Adrenal gland (tissue), 12 donors: ENCODE results near the gene TRDN. TPM values are rescaled to one million over a fixed set of nuclear protein-coding genes. Genes with fewer than 3 reads are reported as not detected.

Source experiments
- DNase-seq, 7 donors: peaks; one replicate each; pipeline ENCODE4 v3.0.0-alpha.2; 2019 to 2020
- H3K27ac ChIP-seq, 5 donors: fragments of 200-600 bp; sonication (generic) in 4 of 5; 1 replicate in 3 of 5; 2 replicates in 2 of 5; pipeline versions ENCODE4 v1.5.1 to v1.8.0; 2016 to 2020; ENCODE audit warnings: mild to moderate bottlenecking in 1 of 5
- H3K27me3 ChIP-seq: fragments of 200-600 bp; 2 replicates; pipeline ENCODE4 v1.8.0; 2021
- H3K36me3 ChIP-seq, 2 donors: fragments of 200-600 bp; replicated peaks in 1 of 2; 1 replicate in 1 of 2; 2 replicates in 1 of 2; pipeline versions ENCODE4 v1.5.1 to v1.8.0; 2018 to 2022
- H3K4me1 ChIP-seq, 2 donors: fragments of 200-600 bp; replicated peaks in 1 of 2; 1 replicate in 1 of 2; 2 replicates in 1 of 2; pipeline versions ENCODE4 v1.5.1 to v1.8.0; 2018 to 2021
- H3K4me3 ChIP-seq, 4 donors: fragments of 200-600 bp; sonication (generic) in 3 of 4; one replicate each; pipeline ENCODE4 v1.5.1; 2016 to 2018
- H3K9me3 ChIP-seq, 3 donors: fragments of 200-600 bp; sonication (generic) in 1 of 3; replicated peaks in 1 of 3; 1 replicate in 2 of 3; 2 replicates in 1 of 3; pipeline versions ENCODE4 v1.5.1 to v1.8.0; 2016 to 2021
- POLR2A ChIP-seq, 2 donors: fragments of 450-650 bp; IDR thresholded peaks; one replicate each; pipeline ENCODE4 v1.6.1; 2017; ENCODE audit warnings: antibody characterized with exemption in 2 of 2, mild to moderate bottlenecking in 2 of 2, moderate library complexity in 1 of 2
- WGBS, 4 donors: extraction: QIAGEN DNeasy Blood & Tissue Kit in 2 of 4; methylation state at CpG; one replicate each; pipeline versions ENCODE4 v1.1.5 to v1.1.7; 2013 to 2017; 5-methylcytosine and 5-hydroxymethylcytosine counted together
- intact Hi-C, 2 donors: fragments of 100-400 bp; cut with DNase I; formaldehyde crosslinking; loops; one replicate each; pipeline versions ENCODE4 v1.14.1 to v1.15.0; 2022 to 2023
- polyA plus RNA-seq, 3 donors: library from polyadenylated mRNA; stranded (reverse); fragments of 200-250 nt in 2 of 3; fragments of 350-450 nt in 1 of 3; fragmentation: Illumina TruSeq in 1 of 3; extraction: RNeasy Lipid Tissue Mini Kit (QIAGEN cat#74804) in 1 of 3; gene quantifications; one replicate each; pipeline ENCODE4 v1.2.3, GENCODE V29; 2013 to 2014
- total RNA-seq, 9 donors: library from RNA; depleted of rRNA in 4 of 9; stranded (reverse); fragments of >200 nt in 4 of 9; fragments of 120-200 nt in 1 of 9; fragmentation: NEBNext Ultra II Directional in 1 of 9; extraction: Animal tissue kit (Norgen Biotek cat#: 25700) in 1 of 9; gene quantifications; one replicate each; pipeline versions ENCODE4 v1.1.0 to v1.2.4, GENCODE V29; 2013 to 2023
- TF ChIP-seq, protein P1 (sequence below), 6 experiments: fragments of 450-650 bp in 4 of 6; fragments of 200-600 bp in 2 of 6; sonication (generic) in 1 of 6; IDR thresholded peaks; 1 replicate in 5 of 6; 2 replicates in 1 of 6; pipeline versions ENCODE4 v1.5.1 to v1.8.0; 2016 to 2021; ENCODE audit warnings: antibody characterized with exemption in 6 of 6, mild to moderate bottlenecking in 2 of 6, moderate library complexity in 1 of 6
- donor health status: healthy with polysubstance abuse.
- donor health status: Bipolar disorder and iron deficiency.
- donor health status: DM: yes; HTN: yes; CAD: no.
- donor health status: DM: no; HTN: no; CAD: no.
- donor health status: DM: no; HTN: no; CAD: no.
- donor health status: DM: yes; HTN: yes; CAD: no.

Gene TRDN
- total and polyA plus RNA-seq, 12 donors = 0.06 to 3.5 (median 0.54) TPM; not detected in 2

GRCh38 chr6:123622780-123623179 lies 14.0 kb downstream of the TRDN start:
- H3K36me3 ChIP-seq = no peaks in the 10 kb centered on the region
- intact Hi-C loops = no loop called here
- no peak for TF ChIP-seq POLR2A (IDR thresholded peaks at IDR 0.05)
- TF ChIP-seq, protein P1, sequence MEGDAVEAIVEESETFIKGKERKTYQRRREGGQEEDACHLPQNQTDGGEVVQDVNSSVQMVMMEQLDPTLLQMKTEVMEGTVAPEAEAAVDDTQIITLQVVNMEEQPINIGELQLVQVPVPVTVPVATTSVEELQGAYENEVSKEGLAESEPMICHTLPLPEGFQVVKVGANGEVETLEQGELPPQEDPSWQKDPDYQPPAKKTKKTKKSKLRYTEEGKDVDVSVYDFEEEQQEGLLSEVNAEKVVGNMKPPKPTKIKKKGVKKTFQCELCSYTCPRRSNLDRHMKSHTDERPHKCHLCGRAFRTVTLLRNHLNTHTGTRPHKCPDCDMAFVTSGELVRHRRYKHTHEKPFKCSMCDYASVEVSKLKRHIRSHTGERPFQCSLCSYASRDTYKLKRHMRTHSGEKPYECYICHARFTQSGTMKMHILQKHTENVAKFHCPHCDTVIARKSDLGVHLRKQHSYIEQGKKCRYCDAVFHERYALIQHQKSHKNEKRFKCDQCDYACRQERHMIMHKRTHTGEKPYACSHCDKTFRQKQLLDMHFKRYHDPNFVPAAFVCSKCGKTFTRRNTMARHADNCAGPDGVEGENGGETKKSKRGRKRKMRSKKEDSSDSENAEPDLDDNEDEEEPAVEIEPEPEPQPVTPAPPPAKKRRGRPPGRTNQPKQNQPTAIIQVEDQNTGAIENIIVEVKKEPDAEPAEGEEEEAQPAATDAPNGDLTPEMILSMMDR (IDR thresholded peaks at IDR 0.05) = no peak
- no peak overlapping the region for H3K27ac ChIP-seq
- H3K4me3 ChIP-seq = no peak overlapping the region
- WGBS, 4 donors = 78 to 86% (median 82%) methylated on average over 1 of the region's 1 CpG
- no peaks in the 10 kb centered on the region for H3K9me3 ChIP-seq
- peaks cover 0 to 6% of the 10 kb centered on the region in 2 donors for H3K4me1 ChIP-seq
- H3K27me3 ChIP-seq = no peaks in the 10 kb centered on the region
- DNase-seq = no peak

DNA sequence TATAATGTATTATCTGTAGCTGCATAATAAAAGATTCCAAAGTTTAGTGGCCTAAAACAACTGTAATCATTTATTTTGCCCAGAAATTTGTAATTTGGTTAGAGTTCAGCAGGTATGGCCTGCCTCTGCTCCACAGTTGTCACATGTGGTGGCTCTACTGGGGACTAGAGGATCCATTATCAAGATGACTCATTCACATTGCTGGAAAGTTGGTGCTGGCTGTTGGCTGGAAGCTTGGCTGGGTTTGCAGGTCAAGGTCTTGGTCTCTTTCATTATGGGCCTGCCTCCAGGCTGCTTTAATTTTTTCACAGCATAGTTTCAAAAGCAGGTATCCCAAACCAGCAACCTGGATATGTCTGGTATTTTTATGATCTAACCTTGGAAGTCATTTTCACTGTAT lies 17.6 kb downstream of the TRDN start:
- no peaks in the 10 kb centered on the region for H3K9me3 ChIP-seq
- H3K27me3 ChIP-seq = no peaks in the 10 kb centered on the region
- H3K4me3 ChIP-seq = no peak overlapping the region
- no peak for TF ChIP-seq POLR2A (IDR thresholded peaks at IDR 0.05)
- TF ChIP-seq, protein P1 (IDR thresholded peaks at IDR 0.05) = no peak
- intact Hi-C loops = no loop called here
- peaks cover 0 to 11% of the 10 kb centered on the region in 2 donors for H3K4me1 ChIP-seq
- H3K27ac ChIP-seq = no peak overlapping the region
- H3K36me3 ChIP-seq = no peaks in the 10 kb centered on the region
- peak; percentile 47 to 78 (median 59) for DNase-seq

DNA sequence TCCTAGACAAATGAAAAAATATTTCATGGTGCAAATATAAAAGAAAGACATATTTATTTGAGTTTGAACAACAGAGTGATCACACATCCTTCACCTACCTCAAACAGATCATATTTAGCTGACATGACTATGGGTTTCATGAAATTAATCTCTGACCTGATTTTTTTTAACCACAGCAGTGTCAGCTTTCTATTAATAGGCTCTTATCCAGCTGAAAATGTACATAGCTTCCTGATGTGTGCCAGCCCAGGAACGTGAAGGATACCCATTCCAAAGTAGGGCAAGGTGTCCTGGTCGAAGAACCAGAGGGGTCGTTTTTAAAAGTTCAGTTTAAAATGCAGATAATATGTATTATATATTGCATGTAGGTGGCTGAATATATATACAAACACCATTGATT lies 19.8 kb downstream of the TRDN start:
- Histone ChIP-seq H3K9me3 (no peaks in the 10 kb centered on the region), H3K36me3 (no peaks in the 10 kb centered on the region), H3K27ac (peak overlapping the region in 1 of 5 donors; percentile 41), H3K27me3 (no peaks in the 10 kb centered on the region), H3K4me3 (no peak overlapping the region), H3K4me1 (peaks cover 0 to 11% of the 10 kb centered on the region in 2 donors)
- TF ChIP-seq, protein P1 (IDR thresholded peaks at IDR 0.05) = no peak
- TF ChIP-seq POLR2A (IDR thresholded peaks at IDR 0.05) = no peak
- intact Hi-C loops = no loop called here
- 37 to 44% (median 39%) methylated on average over 3 of the region's 3 CpGs for WGBS, 4 donors
- DNase-seq = no peak

GRCh38 chr6:123616016-123616415 lies 20.7 kb downstream of the TRDN start:
- no peak overlapping the region for H3K4me3 ChIP-seq
- no peaks in the 10 kb centered on the region for H3K9me3 ChIP-seq
- WGBS, 4 donors = 80 to 86% (median 81%) methylated on average over 5 of the region's 5 CpGs
- H3K27me3 ChIP-seq = no peaks in the 10 kb centered on the region
- no peak for TF ChIP-seq POLR2A (IDR thresholded peaks at IDR 0.05)
- TF ChIP-seq, protein P1 (IDR thresholded peaks at IDR 0.05) = no peak
- intact Hi-C loops = no loop called here
- H3K36me3 ChIP-seq = no peaks in the 10 kb centered on the region
- H3K4me1 ChIP-seq = peaks cover 0 to 11% of the 10 kb centered on the region in 2 donors
- no peak overlapping the region for H3K27ac ChIP-seq
- DNase-seq = no peak
